PC-3 (cell line): ENCODE results near the gene GATA2. TPM values are rescaled to one million over a fixed set of nuclear protein-coding genes. Genes with fewer than 3 reads are reported as not detected.

Experiments used
- ATAC-seq: fragments of 200-7000 bp; cut with Tn5 transposase; 2 replicates; pipeline ENCODE4 v1.9.1; 2020; ENCODE audit warnings: mild to moderate bottlenecking, moderate library complexity
- BruUV-seq: library from RNA; stranded (reverse); fragments of 400-500 nt; replicated peaks from 2 replicates; lab custom pipeline; 2021; lab: Mats Ljungman, UMichigan
- CTCF ChIA-PET: fragments of 300-600 bp; sonication (Branson Sonifier 250); formaldehyde crosslinking; loops from one replicate; lab custom pipeline; 2022; ENCODE audit warnings: antibody characterized with exemption; lab: Charles Lee
- POLR2A ChIA-PET: fragments of 300-600 bp; sonication (Branson Sonifier 250); formaldehyde crosslinking; loops from one replicate; lab custom pipeline; 2022; ENCODE audit warnings: antibody characterized with exemption; ENCODE audit not compliant: unreplicated experiment; lab: Charles Lee
- DNase-seq: peaks from one replicate; pipeline ENCODE4 v3.0.0-alpha.2; 2015
- H2AFZ ChIP-seq: fragments of 300-600 bp; sonication (generic); 2 replicates; pipeline ENCODE4 v1.6.0; 2016; ENCODE audit warnings: antibody characterized with exemption, low read length
- H3F3A ChIP-seq: fragments of 300-600 bp; sonication (generic); one replicate; pipeline ENCODE4 v1.6.0; 2017; ENCODE audit warnings: antibody characterized with exemption, low read length, control low read depth, mild to moderate bottlenecking; ENCODE audit not compliant: unreplicated experiment
- H3K27ac ChIP-seq: fragments of 300-600 bp; sonication (generic); 2 replicates; pipeline ENCODE4 v1.5.1; 2016; ENCODE audit warnings: mild to moderate bottlenecking, low read length
- H3K27me3 ChIP-seq: fragments of 300-600 bp; sonication (generic); 2 replicates; pipeline ENCODE4 v1.6.1; 2016; ENCODE audit warnings: low read length, mixed read lengths
- H3K36me3 ChIP-seq: fragments of 300-600 bp; sonication (generic); 2 replicates; pipeline ENCODE4 v1.6.1; 2016; ENCODE audit warnings: low read depth, mixed run types, low read length, mixed read lengths
- H3K4me1 ChIP-seq: fragments of 300-600 bp; sonication (generic); 2 replicates; pipeline ENCODE4 v1.5.1; 2016; ENCODE audit warnings: low read length; ENCODE audit not compliant: insufficient read depth
- H3K4me2 ChIP-seq: fragments of 300-600 bp; sonication (generic); 2 replicates; pipeline ENCODE4 v1.6.0; 2016; ENCODE audit warnings: low read length
- H3K4me3 ChIP-seq: fragments of 300-600 bp; sonication (generic); 2 replicates; pipeline ENCODE4 v1.5.1; 2016; ENCODE audit warnings: mild to moderate bottlenecking, low read length, mixed read lengths
- H3K79me2 ChIP-seq: fragments of 300-600 bp; sonication (generic); 2 replicates; pipeline ENCODE4 v1.6.1; 2017; ENCODE audit warnings: low read length, mixed read lengths
- H3K9ac ChIP-seq: fragments of 300-600 bp; sonication (generic); 2 replicates; pipeline ENCODE4 v1.6.0; 2016; ENCODE audit warnings: mild to moderate bottlenecking, low read length
- H3K9me2 ChIP-seq: fragments of 300-600 bp; sonication (generic); replicated peaks from 2 replicates; pipeline ENCODE4 v1.6.1; 2016; ENCODE audit warnings: mixed run types, low read length, mixed read lengths
- H3K9me3 ChIP-seq: fragments of 300-600 bp; sonication (generic); 2 replicates; pipeline ENCODE4 v1.6.1; 2016; ENCODE audit warnings: low read length, mixed read lengths
- H4K20me1 ChIP-seq: fragments of 300-600 bp; sonication (generic); 2 replicates; pipeline ENCODE4 v1.6.1; 2016; ENCODE audit warnings: low read length, mixed read lengths
- CTCF ChIP-seq: fragments of 300-600 bp; sonication (generic); conservative IDR thresholded peaks from 2 replicates; pipeline ENCODE4 v1.5.1; 2017; ENCODE audit warnings: antibody characterized with exemption, low read depth, mild to moderate bottlenecking, low read length
- EZH2 ChIP-seq: fragments of 300-600 bp; sonication (generic); IDR thresholded peaks from one replicate; pipeline ENCODE4 v1.6.1; 2017; ENCODE audit warnings: antibody characterized with exemption, mild to moderate bottlenecking, low read length; ENCODE audit not compliant: unreplicated experiment
- EZH2phosphoT487 ChIP-seq: fragments of 300-600 bp; sonication (generic); IDR thresholded peaks from 2 replicates; pipeline ENCODE4 v1.6.1; 2018; ENCODE audit warnings: mild to moderate bottlenecking, antibody characterized with exemption, low read length, borderline replicate concordance
- intact Hi-C: fragments of 100-400 bp; cut with micrococcal nuclease; formaldehyde crosslinking; loops from 2 replicates; pipeline ENCODE4 v1.9.0; 2023
- total RNA-seq: library from RNA; depleted of rRNA; stranded (reverse); fragments of >200 nt; gene quantifications from 2 replicates; pipeline ENCODE4 v1.2.3, GENCODE V29; 2014

The GATA2 gene
- total RNA-seq, 1 experiment from 2014 or later, result 32.4 TPM

- H3K27me3 ChIP-seq, result no peaks in the 10 kb centered on the region
- H3K79me2 ChIP-seq, result no peaks in the 10 kb centered on the region
- ATAC-seq (no peak), DNase-seq (no peak)
- TF ChIP-seq EZH2 (no peak), EZH2phosphoT487 (no peak), CTCF (no peak)
- H2AFZ ChIP-seq, result no peak overlapping the region
- no peak overlapping the region for H3K4me3 ChIP-seq
- no peaks in the 10 kb centered on the region for H4K20me1 ChIP-seq
- no peak overlapping the region for H3K4me2 ChIP-seq
- ChIA-PET CTCF (interaction anchor here (0.6 kb wide), 1 partner anchor 339 kb away, joined by 3 read pairs; no protein-coding TSS in a partner anchor), POLR2A (no interaction called here)
- no peaks in the 10 kb centered on the region for H3K9me3 ChIP-seq
- no peaks in the 10 kb centered on the region for H3K9me2 ChIP-seq
- intact Hi-C loops, result no loop called here
- no peak overlapping the region for H3K27ac ChIP-seq
- no peaks in the 10 kb centered on the region for H3K4me1 ChIP-seq
- no TSS peak for BruUV-seq
- no peaks in the 10 kb centered on the region for H3K36me3 ChIP-seq
- H3F3A ChIP-seq, result no peaks in the 10 kb centered on the region
- H3K9ac ChIP-seq, result no peak overlapping the region
Observed at GRCh38 chr3:128461731-128462130, 31.3 kb downstream of the GATA2 start.

DNA sequence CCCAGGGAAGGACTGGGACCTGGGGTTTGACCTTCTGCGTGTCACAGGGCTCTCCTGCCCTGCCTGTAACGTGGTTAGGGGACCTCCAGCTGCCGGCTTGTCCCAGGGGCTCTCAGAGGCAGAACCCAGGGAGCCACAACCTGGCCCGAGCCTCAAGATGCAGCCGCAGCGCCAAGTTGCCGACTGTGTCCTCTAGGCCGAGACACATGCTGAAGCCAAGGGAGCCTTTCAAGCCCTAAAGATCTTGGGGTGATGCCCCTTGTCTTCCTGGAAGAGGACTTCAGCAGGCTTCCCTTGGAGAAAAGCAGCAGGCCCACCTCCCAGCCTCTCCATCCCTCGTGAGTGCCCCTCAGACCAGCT is 33.6 kb downstream of the GATA2 start:
- POLR2A ChIA-PET, result no interaction called here
- H3K4me2 ChIP-seq, result no peak overlapping the region
- DNase-seq (no peak), ATAC-seq (no peak)
- H3K4me3 ChIP-seq, result no peak overlapping the region
- no peak overlapping the region for H3K27ac ChIP-seq
- no peaks in the 10 kb centered on the region for H3K27me3 ChIP-seq
- no peaks in the 10 kb centered on the region for H3F3A ChIP-seq
- no TSS peak for BruUV-seq
- H3K9ac ChIP-seq, result no peak overlapping the region
- no peak overlapping the region for H2AFZ ChIP-seq
- intact Hi-C loops, result no loop called here
- H3K9me3 ChIP-seq, result no peaks in the 10 kb centered on the region
- TF ChIP-seq EZH2phosphoT487 (no peak), CTCF (no peak), EZH2 (no peak)
- CTCF ChIA-PET, result no interaction called here
- H3K4me1 ChIP-seq, result no peaks in the 10 kb centered on the region
- H3K9me2 ChIP-seq, result no peaks in the 10 kb centered on the region
- no peaks in the 10 kb centered on the region for H4K20me1 ChIP-seq
- H3K36me3 ChIP-seq, result no peaks in the 10 kb centered on the region
- H3K79me2 ChIP-seq, result no peaks in the 10 kb centered on the region

DNA sequence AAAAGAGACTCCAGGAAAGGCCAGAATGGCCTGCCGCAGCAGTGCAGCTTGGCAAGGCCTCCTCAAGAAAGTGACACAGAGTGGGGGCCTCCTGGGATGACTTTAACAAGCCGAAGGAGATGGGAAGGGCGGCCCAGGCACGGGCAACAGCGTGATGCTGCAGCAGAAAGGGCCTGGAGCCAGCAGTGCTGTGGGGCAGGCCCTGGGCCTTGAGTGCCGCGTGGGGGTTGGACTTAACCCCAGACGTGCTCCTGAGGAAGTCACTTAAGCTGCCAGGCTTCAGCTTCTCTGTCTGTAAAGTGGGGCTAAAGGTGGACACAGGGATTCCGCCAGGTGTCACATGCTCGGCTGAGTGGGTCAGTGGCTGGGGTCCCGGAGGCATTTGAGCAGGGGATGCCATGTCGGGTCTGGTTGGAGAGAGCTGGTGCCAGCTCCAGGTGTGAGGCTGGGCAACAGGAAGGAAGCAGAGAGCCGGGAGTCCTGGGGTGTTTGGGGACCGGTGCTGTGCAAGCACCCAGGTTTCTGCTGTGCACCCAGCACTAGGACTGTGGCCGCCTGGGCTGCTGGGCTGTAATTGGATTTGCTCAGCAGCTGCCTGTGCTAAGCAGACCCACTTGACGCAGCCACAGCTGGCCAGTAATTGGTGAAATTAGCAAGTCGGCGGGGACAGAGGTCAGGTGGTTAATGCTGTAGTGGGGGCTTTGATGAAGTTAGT is 34.1 kb downstream of the GATA2 start:
- ATAC-seq (no peak), DNase-seq (no peak)
- POLR2A ChIA-PET, result no interaction called here
- H3K4me2 ChIP-seq, result no peak overlapping the region
- intact Hi-C loops, result no loop called here
- H3F3A ChIP-seq, result no peaks in the 10 kb centered on the region
- no peak overlapping the region for H2AFZ ChIP-seq
- H3K4me3 ChIP-seq, result no peak overlapping the region
- no peak overlapping the region for H3K9ac ChIP-seq
- CTCF ChIA-PET, result no interaction called here
- no peaks in the 10 kb centered on the region for H4K20me1 ChIP-seq
- TF ChIP-seq CTCF (no peak), EZH2phosphoT487 (no peak), EZH2 (no peak)
- no peaks in the 10 kb centered on the region for H3K27me3 ChIP-seq
- no peaks in the 10 kb centered on the region for H3K9me3 ChIP-seq
- H3K9me2 ChIP-seq, result no peaks in the 10 kb centered on the region
- no peaks in the 10 kb centered on the region for H3K4me1 ChIP-seq
- no peaks in the 10 kb centered on the region for H3K79me2 ChIP-seq
- BruUV-seq, result no TSS peak
- H3K36me3 ChIP-seq, result no peaks in the 10 kb centered on the region
- no peak overlapping the region for H3K27ac ChIP-seq
